Stomach (tissue), 9 donors: ENCODE results near the gene BZW1. TPM values are rescaled to one million over a fixed set of nuclear protein-coding genes. Genes with fewer than 3 reads are reported as not detected.
A peak's percentile ranks its signal among the peaks of the same experiment; 100 is the strongest.
"Not testable (repeated sequence)": the region's sequence is repeated elsewhere in the genome, so short reads cannot be mapped to it uniquely, and the experiment has no call there.

ENCODE experiments used
- DNase-seq, 2 donors: peaks; one replicate each; pipeline versions ENCODE4 v3.0.0 to v3.0.0-alpha.2; 2013 to 2019
- H3K27ac ChIP-seq, 5 donors: fragments of 200-600 bp in 4 of 5; sonication (generic) in 4 of 5; one replicate each; pipeline ENCODE4 v1.5.1; 2013 to 2019; ENCODE audit warnings: mild to moderate bottlenecking in 1 of 5, moderate library complexity in 1 of 5
- H3K27me3 ChIP-seq, 3 donors: fragments of 200-600 bp; sonication (generic); one replicate each; pipeline ENCODE4 v1.5.1; 2017 to 2019; ENCODE audit warnings: mixed run types in 1 of 3
- H3K36me3 ChIP-seq, 4 donors: fragments of 200-600 bp; sonication (generic); 1 replicate in 3 of 4; 2 replicates in 1 of 4; pipeline ENCODE4 v1.5.1; 2016 to 2019
- H3K4me1 ChIP-seq, 4 donors: fragments of 200-600 bp; sonication (generic); one replicate each; pipeline ENCODE4 v1.5.1; 2016 to 2019
- H3K4me3 ChIP-seq, 4 donors: fragments of 200-600 bp; sonication (generic) in 3 of 4; one replicate each; pipeline ENCODE4 v1.5.1; 2016 to 2019; ENCODE audit warnings: mild to moderate bottlenecking in 1 of 4
- H3K9me3 ChIP-seq, 4 donors: fragments of 200-600 bp; sonication (generic); one replicate each; pipeline ENCODE4 v1.5.1; 2016 to 2019
- EP300 ChIP-seq: sonication (generic); formaldehyde crosslinking; IDR thresholded peaks from one replicate; pipeline ENCODE4 v1.6.1; 2017; ENCODE audit warnings: antibody characterized with exemption
- POLR2A ChIP-seq, 4 donors: fragments of 450-650 bp; IDR thresholded peaks; one replicate each; pipeline ENCODE4 v1.6.1; 2016; ENCODE audit warnings: antibody characterized with exemption in 4 of 4, control low read depth in 2 of 4, mild to moderate bottlenecking in 1 of 4, moderate library complexity in 1 of 4
- POLR2AphosphoS5 ChIP-seq, 3 donors: sonication (generic); formaldehyde crosslinking; IDR thresholded peaks; one replicate each; pipeline ENCODE4 v1.6.1; 2016; ENCODE audit warnings: antibody characterized with exemption in 3 of 3
- WGBS, 5 donors: extraction: QIAGEN DNeasy Blood & Tissue Kit in 3 of 5; methylation state at CpG; one replicate each; pipeline versions ENCODE4 v1.1.5 to v1.1.7; 2013 to 2018; 5-methylcytosine and 5-hydroxymethylcytosine counted together
- intact Hi-C: fragments of 100-400 bp; cut with DNase I; formaldehyde crosslinking; loops from one replicate; pipeline ENCODE4 v1.15.1; 2023; ENCODE audit warnings: low total_unique reads
- polyA plus RNA-seq, 3 donors: library from polyadenylated mRNA; stranded (reverse); fragments of 200-250 nt; gene quantifications; one replicate each; pipeline ENCODE4 v1.2.3, GENCODE V29; 2013
- total RNA-seq, 5 donors: library from RNA; depleted of rRNA; stranded (reverse); fragments of >200 nt; gene quantifications; one replicate each; pipeline versions ENCODE4 v1.1.0 to v1.2.3, GENCODE V29; 2014 to 2016
- TF ChIP-seq, protein P1 (sequence below), 7 experiments: fragments of 450-650 bp in 4 of 7; fragments of 200-600 bp in 3 of 7; sonication (generic) in 3 of 7; IDR thresholded peaks; one replicate each; pipeline ENCODE4 v1.5.1; 2016 to 2019; ENCODE audit warnings: antibody characterized with exemption in 7 of 7, control low read depth in 2 of 7, mild to moderate bottlenecking in 1 of 7
- donor health status: healthy with polysubstance abuse.
- donor health status: Bipolar disorder and iron deficiency.
- donor health status: healthy.

BZW1 gene
- total and polyA plus RNA-seq, 8 donors, result 31.0 to 530 (median 94.4) TPM

DNA sequence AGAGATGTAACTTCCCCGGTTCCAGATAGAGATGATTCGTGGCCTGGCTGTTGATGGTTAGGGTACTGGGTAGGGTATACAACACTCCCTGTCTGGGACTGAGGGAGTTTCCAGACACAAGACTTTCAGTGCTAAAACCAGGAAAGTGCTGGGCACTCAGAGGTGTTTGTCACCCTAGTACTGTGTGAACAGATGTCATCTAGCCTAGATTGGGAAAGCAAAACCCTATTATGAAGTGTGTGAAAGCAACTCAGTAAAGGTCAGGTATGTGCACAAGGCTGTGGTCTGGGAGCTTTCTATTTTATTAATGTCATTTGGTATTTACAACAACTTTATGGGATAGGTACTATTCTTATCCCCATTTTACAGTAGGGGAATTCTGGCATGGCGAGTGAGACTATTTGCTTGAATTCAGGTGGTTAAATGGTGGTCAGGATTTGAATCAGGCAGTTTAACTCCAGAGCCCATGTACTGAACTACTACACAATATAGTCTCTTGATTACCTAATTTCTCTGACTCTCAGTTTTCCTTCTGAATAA, 2.6 kb downstream of the BZW1 start:
- Histone ChIP-seq H3K27me3 (no peaks in the 10 kb centered on the region), H3K4me1 (peaks cover 21 to 56% (median 46%) of the 10 kb centered on the region in 4 donors), H3K4me3 (peak overlapping the region in 2 of 4 donors; percentile 4 to 81), H3K27ac (peak overlapping the region in 3 of 5 donors; percentile 11 to 43 (median 20)), H3K36me3 (peaks cover 49 to 62% (median 57%) of the 10 kb centered on the region in 4 donors), H3K9me3 (no peaks in the 10 kb centered on the region)
- TF ChIP-seq POLR2AphosphoS5 (IDR thresholded peaks at IDR 0.05), result no peak
- no peak for TF ChIP-seq EP300
- TF ChIP-seq, protein P1, sequence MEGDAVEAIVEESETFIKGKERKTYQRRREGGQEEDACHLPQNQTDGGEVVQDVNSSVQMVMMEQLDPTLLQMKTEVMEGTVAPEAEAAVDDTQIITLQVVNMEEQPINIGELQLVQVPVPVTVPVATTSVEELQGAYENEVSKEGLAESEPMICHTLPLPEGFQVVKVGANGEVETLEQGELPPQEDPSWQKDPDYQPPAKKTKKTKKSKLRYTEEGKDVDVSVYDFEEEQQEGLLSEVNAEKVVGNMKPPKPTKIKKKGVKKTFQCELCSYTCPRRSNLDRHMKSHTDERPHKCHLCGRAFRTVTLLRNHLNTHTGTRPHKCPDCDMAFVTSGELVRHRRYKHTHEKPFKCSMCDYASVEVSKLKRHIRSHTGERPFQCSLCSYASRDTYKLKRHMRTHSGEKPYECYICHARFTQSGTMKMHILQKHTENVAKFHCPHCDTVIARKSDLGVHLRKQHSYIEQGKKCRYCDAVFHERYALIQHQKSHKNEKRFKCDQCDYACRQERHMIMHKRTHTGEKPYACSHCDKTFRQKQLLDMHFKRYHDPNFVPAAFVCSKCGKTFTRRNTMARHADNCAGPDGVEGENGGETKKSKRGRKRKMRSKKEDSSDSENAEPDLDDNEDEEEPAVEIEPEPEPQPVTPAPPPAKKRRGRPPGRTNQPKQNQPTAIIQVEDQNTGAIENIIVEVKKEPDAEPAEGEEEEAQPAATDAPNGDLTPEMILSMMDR (IDR thresholded peaks at IDR 0.05), result no peak
- TF ChIP-seq POLR2A (IDR thresholded peaks at IDR 0.05), result no peak
- no peak for DNase-seq
- intact Hi-C loops, result loop anchor here (10.0 kb wide), 1 partner anchor 100 kb away; no protein-coding TSS in a partner anchor
- 63 to 75% (median 68%) methylated on average over 3 of the region's 3 CpGs for WGBS, 5 donors

DNA sequence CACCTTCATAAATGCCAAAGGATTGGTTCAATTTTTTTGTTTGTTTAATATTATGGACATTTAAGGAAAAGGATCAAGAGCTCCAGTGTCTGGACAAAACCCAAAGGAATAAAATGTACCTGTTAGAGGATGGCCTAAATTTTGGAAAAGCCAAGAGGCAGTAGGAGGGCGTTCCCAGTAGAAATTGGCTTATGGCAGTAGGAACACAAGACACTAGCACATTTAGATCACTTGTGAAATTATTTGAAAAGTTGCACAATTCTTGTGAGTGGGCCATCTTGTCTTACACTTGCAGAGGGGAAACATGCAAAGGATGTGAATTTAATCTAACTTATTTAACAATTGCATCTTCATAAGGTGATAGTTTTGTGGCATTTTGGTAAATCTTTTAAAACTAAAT, 3.2 kb downstream of the BZW1 start:
- DNase-seq, result no peak
- 79 to 89% (median 88%) methylated on average over 1 of the region's 1 CpG for WGBS, 5 donors
- Histone ChIP-seq H3K4me1 (peaks cover 20 to 52% (median 41%) of the 10 kb centered on the region in 4 donors), H3K4me3 (peak overlapping the region in 1 of 4 donors; percentile 81), H3K9me3 (no peaks in the 10 kb centered on the region), H3K27me3 (no peaks in the 10 kb centered on the region), H3K27ac (peak overlapping the region in 3 of 5 donors; percentile 11 to 43 (median 20)), H3K36me3 (peaks cover 55 to 68% (median 63%) of the 10 kb centered on the region in 4 donors)
- TF ChIP-seq, protein P1 (IDR thresholded peaks at IDR 0.05), result no peak
- TF ChIP-seq POLR2A (IDR thresholded peaks at IDR 0.05) (no peak), POLR2AphosphoS5 (IDR thresholded peaks at IDR 0.05) (no peak), EP300 (no peak)
- intact Hi-C loops, result loop anchor here (10.0 kb wide), 1 partner anchor 100 kb away; no protein-coding TSS in a partner anchor

DNA sequence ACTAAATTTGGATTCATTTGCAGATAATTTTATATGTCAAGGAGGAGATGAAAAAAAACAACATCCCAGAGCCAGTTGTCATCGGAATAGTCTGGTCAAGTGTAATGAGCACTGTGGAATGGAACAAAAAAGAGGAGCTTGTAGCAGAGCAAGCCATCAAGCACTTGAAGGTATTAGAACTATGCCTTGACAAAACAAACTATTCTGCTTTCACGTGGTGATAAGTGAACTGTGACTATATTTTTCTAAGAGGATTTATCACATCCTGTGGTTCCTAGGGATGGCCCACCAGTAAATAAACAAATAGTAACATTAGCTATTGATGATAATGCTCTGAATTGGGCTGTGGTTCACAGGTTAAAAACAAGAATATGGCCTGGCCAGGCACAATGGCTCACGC, 7.0 kb downstream of the BZW1 start:
- Histone ChIP-seq H3K36me3 (peaks cover 75 to 84% (median 84%) of the 10 kb centered on the region in 4 donors), H3K4me1 (peaks cover 10 to 26% (median 17%) of the 10 kb centered on the region in 4 donors)
- not testable (repeated sequence) for H3K27ac ChIP-seq, DNase-seq, H3K9me3 ChIP-seq, H3K27me3 ChIP-seq, H3K4me3 ChIP-seq
- 70 to 82% (median 79%) methylated on average over 3 of the region's 3 CpGs for WGBS, 5 donors
- intact Hi-C loops, result loop anchor here (10.0 kb wide), 1 partner anchor 104 kb away; no protein-coding TSS in a partner anchor

DNA sequence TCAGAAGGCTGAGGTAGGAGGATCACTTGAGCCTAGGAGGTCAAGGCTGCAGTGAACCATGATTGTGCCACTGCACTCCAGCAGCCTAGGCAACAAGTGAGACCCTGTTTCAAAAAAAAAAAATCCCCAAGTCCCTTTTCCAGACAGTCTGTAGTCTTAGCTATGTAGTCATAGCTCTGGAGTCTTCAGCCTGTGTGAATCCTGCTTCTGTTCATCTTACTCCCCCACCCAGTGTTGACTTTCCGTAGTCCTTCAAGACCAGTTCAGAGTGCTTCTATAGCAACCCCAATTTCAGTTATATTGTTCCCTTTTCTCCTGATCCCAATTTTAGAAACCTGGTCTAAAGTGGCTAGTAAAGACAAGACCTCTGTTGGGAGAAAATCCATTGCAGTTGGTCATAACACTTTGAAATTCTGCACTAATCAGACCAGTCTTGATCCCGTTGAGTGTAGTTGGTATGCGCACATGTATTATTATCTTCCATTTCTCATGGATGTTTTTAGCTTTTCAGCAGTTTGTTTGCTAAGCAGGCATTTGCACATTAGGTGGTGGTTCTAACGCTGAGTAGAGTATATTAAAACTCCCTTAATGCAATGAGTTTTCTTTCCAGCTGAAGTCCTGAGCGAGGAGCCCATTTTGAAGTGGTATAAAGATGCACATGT, 9.0 kb downstream of the BZW1 start:
- WGBS, 5 donors, result 91 to 97% (median 95%) methylated on average over 5 of the region's 5 CpGs
- peaks cover 60 to 79% (median 76%) of the 10 kb centered on the region in 4 donors for H3K36me3 ChIP-seq
- intact Hi-C loops, result no loop called here

More for the DNA sequence above, 9.0 kb downstream of the BZW1 start:
- peaks cover 0 to 7% (median 0%) of the 10 kb centered on the region in 4 donors for H3K4me1 ChIP-seq
- H3K27me3 ChIP-seq, result no peaks in the 10 kb centered on the region
- no peak overlapping the region for H3K4me3 ChIP-seq
- TF ChIP-seq, protein P1 (IDR thresholded peaks at IDR 0.05), result no peak
- no peak for TF ChIP-seq POLR2A (IDR thresholded peaks at IDR 0.05)
- TF ChIP-seq EP300, result no peak
- TF ChIP-seq POLR2AphosphoS5 (IDR thresholded peaks at IDR 0.05), result no peak
- H3K9me3 ChIP-seq, result no peaks in the 10 kb centered on the region
- no peak overlapping the region for H3K27ac ChIP-seq
- no peak for DNase-seq
